Measurements from ENCODE around the gene RBMS3.
"Not testable (repeated sequence)": the region's sequence is repeated elsewhere in the genome, so short reads cannot be mapped to it uniquely, and the experiment has no call there.

RBMS3 gene

GRCh38 chr3:29393946-29394345, 113.1 kb downstream of the RBMS3 start:
- not testable (repeated sequence) for DNase-seq

DNA sequence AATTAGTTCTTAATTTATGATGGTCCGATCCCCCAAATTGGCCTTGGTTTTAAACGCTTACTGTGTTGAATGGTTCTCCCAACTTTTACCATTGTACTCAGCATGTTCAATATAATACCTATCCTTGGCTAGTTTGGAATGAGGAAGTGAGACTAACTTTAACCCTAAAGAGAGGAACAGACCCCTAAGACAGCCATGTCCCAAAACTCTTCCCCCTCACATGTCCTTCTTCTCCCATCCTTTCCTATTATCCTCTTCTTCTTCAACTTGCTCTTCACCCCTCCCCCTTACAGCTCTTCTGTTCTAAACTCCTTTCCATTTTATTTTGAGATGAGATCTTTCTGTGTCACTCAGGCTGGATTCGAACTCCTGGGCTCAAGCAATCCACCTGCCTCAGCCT, 116.5 kb downstream of the RBMS3 start:
- DNase-seq, result no peak

- DNase-seq, result no peak
Observed at GRCh38 chr3:29398787-29399186, 117.9 kb downstream of the RBMS3 start.

DNA sequence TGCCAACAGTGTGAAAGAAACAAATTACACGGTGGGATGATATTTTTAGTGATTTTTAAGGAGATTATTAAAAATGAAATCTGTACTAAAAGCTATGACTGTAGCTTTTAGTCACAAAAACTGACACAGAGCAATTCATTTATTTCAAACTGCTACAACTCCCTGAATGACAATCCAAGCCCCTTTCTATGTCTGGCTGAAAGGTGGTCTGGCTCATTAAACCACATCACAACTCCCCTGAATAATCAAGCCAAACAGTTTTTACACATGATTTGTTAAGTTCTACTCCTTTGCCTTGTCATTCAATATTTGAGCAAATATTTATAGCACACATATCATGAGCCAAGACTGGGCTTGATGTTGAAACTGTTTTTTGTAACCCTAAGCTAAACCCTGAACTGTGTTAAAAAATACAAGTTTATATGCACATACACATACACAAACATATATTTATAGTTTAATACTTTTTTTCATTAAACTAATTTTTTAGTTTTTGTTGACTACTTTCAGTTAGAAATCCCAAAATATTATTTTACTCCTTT, 125.5 kb downstream of the RBMS3 start:
- DNase-seq, result no peak

DNA sequence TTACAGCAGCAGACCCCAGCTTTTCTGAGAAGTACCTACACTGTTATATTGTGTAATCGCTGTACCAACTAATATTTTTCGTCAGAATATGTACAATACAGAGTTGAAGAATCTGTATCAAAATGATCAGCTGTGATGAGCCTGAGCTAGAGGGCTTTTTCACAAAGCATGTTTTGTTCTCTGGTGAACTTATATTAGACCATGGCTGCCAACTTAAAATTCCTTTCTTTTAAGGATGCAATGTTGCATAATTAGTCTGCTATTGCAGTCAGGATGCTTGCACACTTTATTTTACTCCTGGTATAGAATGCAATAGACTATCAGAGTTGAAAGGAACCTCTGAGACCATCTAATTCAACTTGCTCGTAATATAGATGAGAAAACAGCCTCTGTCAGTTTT, 127.8 kb downstream of the RBMS3 start:
- no peak for DNase-seq

GRCh38 chr3:29409409-29409808, 128.5 kb downstream of the RBMS3 start:
- no peak for DNase-seq

DNA sequence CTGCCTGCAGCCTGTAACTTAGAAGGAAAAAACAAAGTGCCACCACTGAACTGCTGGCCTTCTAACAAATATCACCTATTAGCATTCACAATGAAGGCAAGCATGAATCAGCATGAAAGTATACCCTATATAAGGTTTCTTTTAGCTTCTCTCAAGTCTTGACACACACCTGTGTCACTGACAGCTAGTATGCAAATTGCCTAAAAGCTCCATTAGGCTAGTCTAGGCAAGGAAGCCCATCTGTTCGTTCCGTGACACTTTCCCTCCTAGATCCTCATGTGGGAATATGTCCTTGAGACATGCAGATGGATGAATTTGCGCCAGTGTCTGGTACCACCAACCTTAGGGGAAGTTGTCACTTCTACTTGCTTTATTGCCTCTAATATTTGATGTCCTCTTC, 129.3 kb downstream of the RBMS3 start:
- no peak for DNase-seq

DNA sequence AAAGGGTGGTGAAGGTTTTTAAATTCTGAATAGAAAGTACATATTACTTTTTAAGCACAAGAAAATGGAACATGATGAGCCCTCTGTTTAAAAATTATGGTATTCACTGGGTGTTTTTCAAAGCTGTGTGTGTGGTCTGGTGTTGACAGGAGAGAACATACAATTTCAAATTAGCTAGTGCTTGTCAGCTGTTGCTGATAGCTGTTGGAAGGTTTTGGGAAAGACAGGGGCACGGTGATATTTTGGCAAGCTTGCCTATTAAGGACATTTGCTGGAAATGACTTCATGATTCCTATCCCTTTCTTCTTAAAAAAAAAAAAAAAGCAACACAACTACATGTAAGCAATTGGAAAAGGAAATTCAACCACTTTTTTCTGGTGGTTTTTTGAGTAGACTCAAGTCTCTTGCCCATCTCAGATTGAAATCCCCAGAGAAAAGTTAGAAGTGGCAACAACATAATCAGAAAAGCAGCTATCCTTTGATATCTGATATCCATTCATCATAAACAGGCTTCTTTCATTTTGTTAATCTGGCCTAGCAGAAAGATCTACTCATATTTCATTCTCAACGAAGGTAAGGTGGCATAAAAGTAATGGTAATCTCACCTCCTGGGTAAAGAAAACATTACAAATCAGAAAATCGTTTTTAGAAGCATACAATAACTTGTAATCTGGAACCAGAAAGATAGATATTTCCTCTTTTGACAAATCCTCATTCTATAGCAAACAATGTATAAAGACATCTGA, 130.0 kb downstream of the RBMS3 start:
- no peak for DNase-seq

DNA sequence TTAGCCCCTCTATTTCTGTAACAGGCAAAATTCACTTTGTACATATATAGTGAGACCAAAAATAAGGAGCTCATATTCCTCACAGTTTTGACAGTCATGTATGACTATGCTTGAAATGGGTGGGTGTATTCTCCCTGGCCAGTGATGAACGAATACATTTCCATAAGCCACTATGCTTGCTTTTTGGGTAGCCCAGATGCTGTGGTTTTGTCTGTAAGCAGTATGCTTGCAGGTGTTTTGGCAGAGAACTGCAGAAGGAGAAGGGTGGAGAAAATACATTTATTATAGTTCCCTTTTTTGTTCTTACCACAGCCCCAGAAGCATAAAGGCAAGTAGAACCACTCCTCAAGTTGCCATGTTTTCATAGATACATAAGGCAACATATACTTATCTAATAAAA, 131.2 kb downstream of the RBMS3 start:
- DNase-seq, result no peak

GRCh38 chr3:29414468-29415224, 133.8 kb downstream of the RBMS3 start:
- DNase-seq, result no peak

- no peak for DNase-seq
Observed at GRCh38 chr3:29415482-29416223, 134.8 kb downstream of the RBMS3 start.

GRCh38 chr3:29416514-29416913, 135.6 kb downstream of the RBMS3 start:
- DNase-seq, result no peak

GRCh38 chr3:29420106-29420505, 139.2 kb downstream of the RBMS3 start:
- no peak for DNase-seq

DNA sequence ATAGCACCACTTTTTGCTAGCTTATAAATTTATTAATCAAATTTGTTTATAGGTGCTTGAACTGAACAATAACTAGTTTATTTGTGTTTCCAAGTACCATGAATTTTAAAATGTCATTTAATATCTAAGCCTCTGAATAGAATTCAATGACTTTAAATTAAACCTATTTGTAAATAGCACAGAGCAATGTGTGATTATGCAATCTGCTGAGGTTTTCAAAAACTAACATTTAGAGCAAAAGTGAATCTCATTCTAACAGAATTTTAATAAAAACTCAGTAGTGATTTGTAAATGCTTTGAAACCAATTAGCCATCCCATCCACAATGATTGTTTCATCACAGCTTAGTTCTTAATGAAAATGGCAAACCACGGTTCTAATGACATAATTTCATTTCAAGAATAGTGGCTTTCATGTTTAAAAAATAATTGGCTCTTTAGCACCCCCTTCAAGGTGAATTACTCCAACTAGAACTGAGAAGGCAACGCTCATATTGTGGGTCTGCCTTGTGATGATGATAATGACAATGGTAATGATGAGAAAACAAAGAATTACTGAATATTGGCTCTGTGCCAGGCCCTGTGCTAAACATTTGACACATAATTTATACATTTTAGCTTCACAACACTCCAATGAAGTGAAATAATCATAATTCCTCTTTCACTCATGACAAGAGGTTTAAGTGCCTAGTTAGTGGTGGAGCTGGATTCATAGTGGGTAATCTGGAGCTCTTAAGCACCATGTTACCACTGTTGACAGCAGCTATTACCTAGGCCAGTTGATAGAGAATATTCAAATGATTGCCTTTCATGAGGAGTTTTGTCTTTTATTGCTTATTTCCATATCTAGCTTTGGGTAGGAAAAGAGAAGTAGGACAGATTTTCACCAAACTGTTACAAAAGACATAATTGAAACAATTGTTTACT, 145.7 kb downstream of the RBMS3 start:
- no peak for DNase-seq

GRCh38 chr3:29427266-29428103, 146.6 kb downstream of the RBMS3 start:
- DNase-seq, result no peak

- DNase-seq, result no peak
Observed at GRCh38 chr3:29429055-29429679, 148.3 kb downstream of the RBMS3 start.

GRCh38 chr3:29430558-29430971, 149.7 kb downstream of the RBMS3 start:
- DNase-seq, result no peak

DNA sequence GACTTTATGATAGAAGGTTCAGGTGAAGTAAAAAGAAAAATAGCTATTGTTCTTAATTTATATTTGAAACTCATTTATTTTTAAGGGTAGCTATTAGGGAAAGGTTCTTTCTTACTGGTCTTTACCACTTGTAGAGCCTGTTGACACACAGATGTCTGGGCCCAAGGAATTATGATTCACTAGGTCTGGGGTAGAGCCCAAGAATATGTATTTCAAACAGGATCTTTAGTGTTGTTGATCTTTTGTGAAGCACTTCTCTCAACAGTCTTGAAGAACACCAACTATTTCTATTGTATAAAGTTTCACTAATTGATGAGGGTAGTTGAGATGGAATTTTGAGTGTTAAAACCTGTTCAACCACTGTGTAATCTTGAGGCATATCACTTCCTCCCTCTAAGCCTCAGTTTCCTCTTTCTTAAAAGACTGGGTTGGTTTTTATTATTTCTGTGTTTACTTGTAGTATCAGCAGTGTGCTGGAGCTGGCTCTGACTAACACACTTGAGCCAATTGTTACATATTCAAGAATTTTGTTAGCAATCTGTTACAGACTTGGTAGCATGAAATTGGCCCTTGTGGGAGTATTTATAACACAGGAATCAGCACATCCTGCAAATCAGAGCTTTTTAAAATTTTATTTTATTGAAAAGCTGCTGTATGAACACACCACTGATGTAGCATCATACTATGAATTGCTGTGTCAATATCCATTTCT, 155.9 kb downstream of the RBMS3 start:
- no peak for DNase-seq

- no peak for DNase-seq
Observed at GRCh38 chr3:29438580-29438979, 157.7 kb downstream of the RBMS3 start.
